ENCODE data around the gene KRT37. TPM values are rescaled to one million over a fixed set of nuclear protein-coding genes. Genes with fewer than 3 reads are reported as not detected.

The KRT37 gene
- total RNA-seq, 2 experiments from 2014 or later: not detected

GRCh38 chr17:41451154-41451728, 26.9 kb upstream of the KRT37 start:
- H3K27ac Mint-ChIP-seq: no peak overlapping the region
- POLR2A ChIA-PET: no interaction called here

GRCh38 chr17:41449008-41449407, 24.6 kb upstream of the KRT37 start:
- Mint-ChIP-seq H3K9me3 (no peaks in the 10 kb centered on the region), H3K36me3 (no peaks in the 10 kb centered on the region), H3K4me1 (ENCODE audit: low read depth) (no peaks in the 10 kb centered on the region), H3K4me3 (no peak overlapping the region), H3K27me3 (no peaks in the 10 kb centered on the region), H3K27ac (no peak overlapping the region)
- ChIA-PET CTCF (no interaction called here), POLR2A (no interaction called here)
- intact Hi-C loops (cut with micrococcal nuclease): no loop called here
- DNase-seq: no peak

More at GRCh38 chr17:41451154-41451728, 26.9 kb upstream of the KRT37 start:
- Mint-ChIP-seq H3K4me1 (ENCODE audit: low read depth) (no peaks in the 10 kb centered on the region), H3K4me3 (no peak overlapping the region), H3K36me3 (no peaks in the 10 kb centered on the region), H3K27me3 (no peaks in the 10 kb centered on the region), H3K9me3 (no peaks in the 10 kb centered on the region)
- CTCF ChIA-PET: interaction anchor here (1.8 kb wide), 1 partner anchor 212 kb away, joined by 4 read pairs; no protein-coding TSS in a partner anchor
- intact Hi-C loops (cut with micrococcal nuclease): no loop called here
- DNase-seq: no peak

DNA sequence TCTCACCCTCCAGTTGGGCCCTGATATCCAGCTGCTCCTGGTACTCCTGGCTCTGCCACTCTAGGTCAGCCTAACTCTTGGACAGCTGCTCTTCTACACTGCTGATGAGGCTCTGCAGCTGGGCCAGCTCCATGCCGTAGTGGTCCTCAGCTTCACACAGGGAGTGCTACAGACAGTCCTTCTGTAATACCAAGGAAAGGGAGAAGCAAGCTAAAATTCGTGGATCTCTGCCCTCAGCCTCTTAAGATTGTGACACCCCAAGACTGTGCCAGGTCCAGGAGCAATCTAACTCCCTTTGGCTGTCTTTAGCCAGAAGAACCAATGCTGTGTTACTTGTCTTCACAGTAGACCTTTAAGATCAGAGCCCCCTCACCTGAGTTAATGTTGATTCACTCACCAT, 24.1 kb upstream of the KRT37 start:
- Mint-ChIP-seq H3K36me3 (no peaks in the 10 kb centered on the region), H3K9me3 (no peaks in the 10 kb centered on the region), H3K4me3 (no peak overlapping the region), H3K4me1 (ENCODE audit: low read depth) (no peaks in the 10 kb centered on the region), H3K27ac (no peak overlapping the region), H3K27me3 (no peaks in the 10 kb centered on the region)
- intact Hi-C loops (cut with micrococcal nuclease): no loop called here
- DNase-seq: no peak
- CTCF ChIA-PET: interaction anchor here (1.7 kb wide), 1 partner anchor 100 kb away, joined by 6 read pairs; no protein-coding TSS in a partner anchor
- POLR2A ChIA-PET: no interaction called here

- H3K27me3 Mint-ChIP-seq: no peaks in the 10 kb centered on the region
- H3K27ac Mint-ChIP-seq: no peak overlapping the region
- DNase-seq: no peak
- H3K4me1 Mint-ChIP-seq (ENCODE audit: low read depth): no peaks in the 10 kb centered on the region
- POLR2A ChIA-PET: no interaction called here
- intact Hi-C loops (cut with micrococcal nuclease): no loop called here
- H3K4me3 Mint-ChIP-seq: no peak overlapping the region
- CTCF ChIA-PET: interaction anchor here (1.1 to 1.7 kb wide), 2 partner anchors 13 to 102 kb away, joined by 3 to 6 read pairs; no protein-coding TSS in a partner anchor
- H3K36me3 Mint-ChIP-seq: no peaks in the 10 kb centered on the region
- H3K9me3 Mint-ChIP-seq: no peaks in the 10 kb centered on the region
Measured at GRCh38 chr17:41446806-41447205, 22.4 kb upstream of the KRT37 start.

DNA sequence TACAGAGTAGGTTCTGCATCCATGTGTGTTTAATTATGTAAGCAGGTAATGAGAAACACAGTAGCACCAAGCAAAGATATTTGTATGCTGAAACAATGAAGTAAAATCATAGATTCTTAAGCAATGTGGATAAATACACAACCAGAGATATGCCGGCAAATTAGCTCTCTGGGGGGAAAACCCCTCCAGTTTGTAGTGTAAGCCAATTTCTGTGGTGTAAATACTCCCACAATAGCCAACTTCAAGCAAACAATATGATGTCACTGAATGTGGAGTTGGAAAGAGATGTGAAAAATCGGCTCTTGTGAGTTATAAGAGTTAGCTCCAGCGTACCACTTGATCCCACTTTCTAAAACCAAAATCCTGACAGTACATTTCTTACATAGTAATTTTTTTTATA, 20.3 kb upstream of the KRT37 start:
- intact Hi-C loops (cut with micrococcal nuclease): no loop called here
- no peaks in the 10 kb centered on the region for H3K27me3 Mint-ChIP-seq
- no peaks in the 10 kb centered on the region for H3K9me3 Mint-ChIP-seq
- H3K36me3 Mint-ChIP-seq: no peaks in the 10 kb centered on the region
- H3K4me3 Mint-ChIP-seq: no peak overlapping the region
- POLR2A ChIA-PET: no interaction called here
- no peak overlapping the region for H3K27ac Mint-ChIP-seq
- no peaks in the 10 kb centered on the region for H3K4me1 Mint-ChIP-seq (ENCODE audit: low read depth)
- no peak for DNase-seq
- CTCF ChIA-PET: no interaction called here

- POLR2A ChIA-PET: no interaction called here
- no peak for DNase-seq
- no peak overlapping the region for H3K4me3 Mint-ChIP-seq
- H3K4me1 Mint-ChIP-seq (ENCODE audit: low read depth): no peaks in the 10 kb centered on the region
- H3K27me3 Mint-ChIP-seq: no peaks in the 10 kb centered on the region
- CTCF ChIA-PET: no interaction called here
- no peaks in the 10 kb centered on the region for H3K36me3 Mint-ChIP-seq
- intact Hi-C loops (cut with micrococcal nuclease): no loop called here
- H3K27ac Mint-ChIP-seq: no peak overlapping the region
- no peaks in the 10 kb centered on the region for H3K9me3 Mint-ChIP-seq
Measured at GRCh38 chr17:41444186-41444585, 19.8 kb upstream of the KRT37 start.

- Mint-ChIP-seq H3K36me3 (no peaks in the 10 kb centered on the region), H3K27ac (no peak overlapping the region), H3K27me3 (no peaks in the 10 kb centered on the region), H3K4me3 (no peak overlapping the region), H3K4me1 (ENCODE audit: low read depth) (no peaks in the 10 kb centered on the region), H3K9me3 (no peaks in the 10 kb centered on the region)
- CTCF ChIA-PET: no interaction called here
- POLR2A ChIA-PET: no interaction called here
- DNase-seq: no peak
- intact Hi-C loops (cut with micrococcal nuclease): no loop called here
Measured at GRCh38 chr17:41442739-41443138, 18.4 kb upstream of the KRT37 start.

DNA sequence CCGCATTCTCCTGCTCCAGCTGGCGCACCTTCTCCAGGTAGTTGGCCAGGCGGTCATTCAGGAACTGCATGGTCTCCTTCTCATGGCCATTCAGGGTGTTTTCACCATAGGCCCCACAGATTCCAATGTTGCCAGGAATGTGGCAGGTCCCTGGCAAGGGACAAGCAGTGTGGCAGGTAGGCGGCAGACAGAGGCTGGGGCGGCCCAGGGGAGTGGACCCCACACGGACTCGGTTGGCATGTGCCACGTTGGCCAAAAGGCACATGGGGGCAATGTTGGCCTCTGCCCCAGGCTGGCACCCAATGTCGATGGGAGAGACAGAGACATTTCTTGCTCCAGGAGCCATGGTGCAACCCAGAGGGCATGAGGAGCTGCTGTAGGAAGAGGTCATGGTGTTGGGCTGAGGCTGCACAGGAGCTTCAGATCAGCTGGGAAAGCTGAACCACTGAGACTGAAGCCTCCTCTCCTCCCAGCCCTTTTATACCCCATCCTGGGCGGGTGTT, 16.2 kb upstream of the KRT37 start, which contains the start of gene KRT38:
TSS of gene KRT38 (minus strand) at position 453 of the 503 bp plus-strand sequence. CDS start at position 391, 62 bp downstream.
- DNase-seq: no peak
- intact Hi-C loops (cut with micrococcal nuclease): no loop called here
- no peaks in the 10 kb centered on the region for H3K27me3 Mint-ChIP-seq
- ChIA-PET POLR2A (no interaction called here), CTCF (no interaction called here)
- H3K9me3 Mint-ChIP-seq: no peaks in the 10 kb centered on the region
- no peak within 1 kb of the TSS for H3K4me3 Mint-ChIP-seq
- H3K4me1 Mint-ChIP-seq (ENCODE audit: low read depth): no peaks in the 10 kb centered on the region
- no peak within 1 kb of the TSS for H3K27ac Mint-ChIP-seq
- no peaks in the 10 kb centered on the region for H3K36me3 Mint-ChIP-seq

DNA sequence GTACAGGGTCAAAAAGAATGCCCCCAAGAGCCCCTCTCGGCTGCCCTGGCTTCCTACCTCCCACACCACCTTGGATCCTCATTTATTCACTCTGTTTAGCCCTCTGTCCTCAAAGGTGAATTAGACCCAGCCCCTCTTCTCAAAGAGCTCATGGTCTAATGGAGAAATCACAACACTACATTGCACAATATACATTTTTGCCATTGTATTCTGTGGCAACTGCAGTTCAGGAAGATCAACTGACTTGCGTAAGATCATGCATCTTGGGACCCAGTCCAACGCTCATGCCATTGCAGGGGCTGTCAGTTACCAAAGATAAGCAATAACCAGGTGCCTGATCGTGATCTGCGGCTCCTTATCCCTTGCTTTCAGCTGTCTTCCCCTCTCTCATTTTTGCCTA, 15.0 kb upstream of the KRT37 start:
- intact Hi-C loops (cut with micrococcal nuclease): no loop called here
- H3K36me3 Mint-ChIP-seq: no peaks in the 10 kb centered on the region
- no peak overlapping the region for H3K27ac Mint-ChIP-seq
- H3K27me3 Mint-ChIP-seq: no peaks in the 10 kb centered on the region
- no peaks in the 10 kb centered on the region for H3K4me1 Mint-ChIP-seq (ENCODE audit: low read depth)
- CTCF ChIA-PET: no interaction called here
- POLR2A ChIA-PET: no interaction called here
- H3K4me3 Mint-ChIP-seq: no peak overlapping the region
- H3K9me3 Mint-ChIP-seq: no peaks in the 10 kb centered on the region
- DNase-seq: no peak

DNA sequence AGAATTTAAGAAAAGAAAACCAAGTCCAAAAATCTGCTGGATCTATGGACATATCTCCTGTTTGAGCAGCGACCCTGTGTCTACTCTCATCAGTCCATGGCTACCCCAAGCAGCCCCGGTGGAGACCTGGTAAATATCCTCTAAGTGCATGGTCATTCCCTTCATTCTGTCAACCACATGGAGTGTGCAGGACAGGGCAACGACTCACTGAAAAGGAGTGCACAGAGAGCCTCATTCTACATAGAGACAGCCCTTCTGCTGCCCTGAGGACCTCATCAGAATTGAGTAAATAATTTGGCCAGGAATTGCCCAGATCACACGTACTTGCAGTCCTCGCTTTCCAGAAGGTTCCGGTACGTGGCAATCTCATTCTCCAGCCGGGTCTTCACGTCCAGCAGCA, 13.4 kb upstream of the KRT37 start:
- POLR2A ChIA-PET: no interaction called here
- CTCF ChIA-PET: no interaction called here
- intact Hi-C loops (cut with micrococcal nuclease): no loop called here
- H3K36me3 Mint-ChIP-seq: no peaks in the 10 kb centered on the region
- DNase-seq: no peak
- no peaks in the 10 kb centered on the region for H3K9me3 Mint-ChIP-seq
- H3K4me3 Mint-ChIP-seq: no peak overlapping the region
- no peaks in the 10 kb centered on the region for H3K27me3 Mint-ChIP-seq
- H3K27ac Mint-ChIP-seq: no peak overlapping the region
- no peaks in the 10 kb centered on the region for H3K4me1 Mint-ChIP-seq (ENCODE audit: low read depth)

GRCh38 chr17:41437254-41437653, 12.9 kb upstream of the KRT37 start:
- Mint-ChIP-seq H3K4me3 (no peak overlapping the region), H3K27ac (no peak overlapping the region), H3K36me3 (no peaks in the 10 kb centered on the region), H3K9me3 (no peaks in the 10 kb centered on the region), H3K27me3 (no peaks in the 10 kb centered on the region), H3K4me1 (ENCODE audit: low read depth) (no peaks in the 10 kb centered on the region)
- intact Hi-C loops (cut with micrococcal nuclease): no loop called here
- CTCF ChIA-PET: no interaction called here
- POLR2A ChIA-PET: no interaction called here
- no peak for DNase-seq

GRCh38 chr17:41434415-41434814, 10.0 kb upstream of the KRT37 start:
- no peaks in the 10 kb centered on the region for H3K9me3 Mint-ChIP-seq
- intact Hi-C loops (cut with micrococcal nuclease): no loop called here
- POLR2A ChIA-PET: no interaction called here
- H3K27ac Mint-ChIP-seq: no peak overlapping the region
- peaks cover 2% of the 10 kb centered on the region for H3K27me3 Mint-ChIP-seq
- H3K36me3 Mint-ChIP-seq: no peaks in the 10 kb centered on the region
- no peak for DNase-seq
- no peaks in the 10 kb centered on the region for H3K4me1 Mint-ChIP-seq (ENCODE audit: low read depth)
- no peak overlapping the region for H3K4me3 Mint-ChIP-seq
- CTCF ChIA-PET: interaction anchor here (1.0 to 1.1 kb wide), 2 partner anchors 13 to 115 kb away, joined by 3 to 4 read pairs; no protein-coding TSS in a partner anchor

GRCh38 chr17:41434005-41434404, 9.6 kb upstream of the KRT37 start:
- no peaks in the 10 kb centered on the region for H3K36me3 Mint-ChIP-seq
- ChIA-PET CTCF (interaction anchor here (1.0 to 1.1 kb wide), 2 partner anchors 13 to 115 kb away, joined by 3 to 4 read pairs; no protein-coding TSS in a partner anchor), POLR2A (interaction anchor here (0.6 kb wide), 1 partner anchor 163 kb away, joined by 4 read pairs; no protein-coding TSS in a partner anchor)
- intact Hi-C loops (cut with micrococcal nuclease): no loop called here
- H3K27me3 Mint-ChIP-seq: peaks cover 2% of the 10 kb centered on the region
- no peaks in the 10 kb centered on the region for H3K9me3 Mint-ChIP-seq
- DNase-seq: no peak
- H3K4me3 Mint-ChIP-seq: no peak overlapping the region
- no peak overlapping the region for H3K27ac Mint-ChIP-seq
- no peaks in the 10 kb centered on the region for H3K4me1 Mint-ChIP-seq (ENCODE audit: low read depth)
